ENCODE results near the gene CTNND2. TPM values are rescaled to one million over a fixed set of nuclear protein-coding genes. Genes with fewer than 3 reads are reported as not detected.
"Not testable (repeated sequence)": the region's sequence is repeated elsewhere in the genome, so short reads cannot be mapped to it uniquely, and the experiment has no call there.

The CTNND2 gene
- polyA plus RNA-seq, 4 donors, result 0.68 to 2.9 (median 2.2) TPM

DNA sequence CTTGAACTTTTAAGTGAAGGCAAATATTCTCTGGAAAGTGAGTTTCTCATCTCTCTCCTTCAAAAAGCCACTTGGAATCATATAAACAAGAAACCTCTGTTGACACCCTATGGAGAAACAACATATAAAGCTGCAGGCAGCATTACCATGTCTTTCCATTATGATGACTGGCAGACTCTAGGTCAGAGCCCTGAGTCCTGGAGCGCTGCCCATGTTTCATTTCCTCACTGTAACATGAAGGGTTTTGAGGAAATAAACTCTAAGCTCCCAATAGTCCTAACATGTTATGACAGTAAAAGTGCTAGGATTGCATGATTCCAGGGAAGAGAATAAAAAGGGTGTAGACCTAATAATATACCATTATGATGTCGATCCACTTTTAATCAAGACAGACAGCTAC lies 220.6 kb downstream of the CTNND2 start:
- no peak for DNase-seq (ENCODE audit: low read depth in 4 of 4, low spot score in 3 of 4)

DNA sequence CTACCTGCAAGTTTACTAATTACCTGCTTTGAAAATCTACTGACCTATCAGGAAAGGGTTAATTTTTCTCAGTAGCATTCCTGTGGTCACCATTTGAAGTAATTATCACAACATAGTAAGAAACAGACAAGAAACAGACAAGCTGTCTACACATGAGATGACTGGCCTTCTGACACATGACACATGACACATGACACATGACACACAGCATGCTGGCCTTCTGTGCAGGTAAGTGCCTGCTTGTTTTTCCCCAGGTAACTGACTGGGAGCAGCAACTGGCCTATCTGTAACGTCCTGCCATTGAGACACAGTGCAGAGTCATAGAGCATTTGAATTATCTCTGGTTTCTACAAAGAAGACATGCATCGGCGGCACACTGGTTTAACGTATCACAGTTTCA lies 222.4 kb downstream of the CTNND2 start:
- DNase-seq (ENCODE audit: low read depth in 4 of 4, low spot score in 3 of 4), result no peak

DNA sequence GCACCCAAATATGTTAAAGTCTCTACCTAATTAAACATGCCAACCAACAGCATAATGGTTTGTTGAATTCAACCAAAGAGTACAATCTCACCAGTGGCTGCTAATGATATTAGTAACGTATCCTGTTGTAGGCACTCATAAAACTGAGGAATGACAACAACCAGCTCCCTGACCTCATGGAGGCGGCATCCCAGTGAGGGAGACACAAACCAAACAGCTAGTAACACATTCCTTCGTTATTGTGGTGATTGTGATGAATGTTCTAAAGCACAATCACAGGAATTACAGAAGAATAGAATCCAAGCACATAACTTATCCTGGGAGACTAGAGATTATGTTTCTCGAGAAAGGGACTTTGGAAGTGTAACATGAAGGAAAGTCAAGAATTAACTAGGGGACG lies 224.6 kb downstream of the CTNND2 start:
- no peak for DNase-seq (ENCODE audit: low read depth in 4 of 4, low spot score in 3 of 4)

DNA sequence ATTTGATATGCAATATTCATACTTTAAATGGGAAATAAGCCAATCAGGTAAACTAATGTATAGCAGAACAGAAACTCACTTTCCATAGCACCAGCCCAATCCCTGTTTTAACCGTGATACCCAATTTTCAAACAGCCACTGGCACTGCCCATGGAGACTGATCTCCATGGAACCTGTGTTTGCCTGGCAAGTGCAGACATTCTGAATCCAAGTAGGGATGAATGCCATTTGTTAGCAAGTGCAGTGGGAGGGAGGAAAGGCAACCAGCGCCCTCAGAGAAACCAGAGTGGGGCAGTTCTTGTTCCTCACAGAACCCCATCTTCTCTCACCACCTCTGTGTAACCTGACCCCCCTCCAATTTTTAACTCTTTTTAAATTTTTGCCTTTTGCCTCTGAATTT lies 229.1 kb downstream of the CTNND2 start:
- DNase-seq (ENCODE audit: low read depth in 4 of 4, low spot score in 3 of 4), result no peak

DNA sequence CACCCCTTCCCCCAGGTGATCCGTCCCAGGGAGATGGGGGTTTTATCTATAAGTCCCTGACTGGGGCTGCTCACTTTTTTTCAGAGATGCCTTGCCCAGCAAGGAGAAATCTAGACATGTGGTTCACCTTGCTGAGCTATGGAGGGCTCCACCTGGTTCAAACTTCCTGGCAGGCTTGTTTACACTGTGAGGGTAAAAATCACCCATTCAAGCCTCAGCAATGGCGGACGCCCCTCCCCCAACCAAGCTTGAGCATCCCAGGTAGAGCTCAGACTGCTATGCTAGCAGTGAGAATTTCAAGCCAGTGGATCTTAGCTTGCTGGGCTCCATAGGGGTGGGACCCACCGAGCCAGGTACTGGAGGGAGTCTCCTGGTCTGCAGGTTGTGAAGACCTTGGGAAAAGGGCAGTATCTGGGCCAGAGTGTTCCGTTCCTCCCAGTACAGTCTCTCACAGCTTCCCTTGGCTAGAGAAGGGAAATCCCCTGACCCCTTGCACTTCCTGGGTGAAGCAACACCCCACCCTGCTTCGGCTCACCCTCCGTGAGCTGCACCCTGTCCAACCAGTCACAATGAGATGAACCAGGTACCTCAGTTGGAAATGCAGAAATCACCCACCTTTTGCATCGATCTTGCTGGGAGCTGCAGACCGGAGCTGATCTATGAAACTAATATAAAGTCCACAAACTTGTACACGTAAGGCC lies 231.7 kb downstream of the CTNND2 start:
- DNase-seq (ENCODE audit: low read depth in 4 of 4, low spot score in 3 of 4), result no peak

DNA sequence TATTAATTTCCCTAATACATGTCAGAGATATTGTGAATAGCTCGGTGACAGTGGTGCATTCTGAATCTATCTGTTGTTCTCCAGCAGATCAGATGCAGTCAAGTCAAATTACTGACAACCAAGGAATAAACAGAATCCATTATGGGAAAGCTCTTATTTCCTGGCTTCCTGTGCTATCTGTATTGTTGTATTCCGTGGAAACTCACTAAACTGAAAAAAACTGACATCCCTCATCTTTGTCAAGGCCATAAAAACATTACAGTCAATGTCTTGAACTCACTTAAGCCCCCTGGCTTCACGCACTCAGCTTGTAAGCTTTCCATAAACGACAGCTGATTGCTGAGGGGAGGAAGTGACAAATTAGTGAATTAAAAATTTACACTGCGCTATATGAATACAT lies 245.9 kb downstream of the CTNND2 start:
- no peak for DNase-seq (ENCODE audit: low read depth in 4 of 4, low spot score in 3 of 4)

DNA sequence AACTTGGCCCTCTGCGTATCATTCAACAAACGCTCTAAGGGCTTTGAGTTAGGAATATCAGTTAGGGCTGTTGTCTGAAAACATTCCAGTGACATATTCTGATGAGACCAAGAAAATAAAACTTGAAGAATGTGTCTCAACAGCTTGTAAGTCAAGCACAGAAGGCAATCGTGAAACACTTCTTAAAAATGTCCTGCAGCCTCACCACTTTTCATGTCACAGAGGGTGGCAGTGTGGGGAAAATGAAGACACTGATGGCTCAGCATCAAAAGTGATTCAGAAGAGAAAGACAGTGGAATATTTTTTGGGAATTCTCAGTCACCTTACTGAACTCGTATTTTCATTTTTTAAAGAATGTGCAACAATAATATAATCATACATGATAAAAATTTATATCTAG lies 247.3 kb downstream of the CTNND2 start:
- no peak for DNase-seq (ENCODE audit: low read depth in 4 of 4, low spot score in 3 of 4)

DNA sequence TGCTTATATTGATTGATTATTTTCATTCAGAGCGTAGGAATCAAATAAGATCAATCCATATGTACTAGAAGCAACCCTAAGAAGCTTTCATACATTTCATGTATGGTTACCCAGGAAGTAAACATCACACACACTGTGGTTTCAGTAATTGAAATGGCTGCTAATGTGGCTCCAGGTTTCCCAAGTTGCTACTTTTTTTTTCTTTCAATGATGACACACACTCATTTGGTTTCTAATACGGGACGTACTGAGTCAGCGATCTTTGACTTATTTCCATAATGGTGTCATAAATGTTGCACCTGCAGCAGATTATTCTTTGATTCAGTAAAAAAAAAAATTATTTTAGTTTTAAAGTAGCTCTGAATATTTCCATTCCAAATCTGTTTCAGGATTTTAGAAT lies 248.6 kb downstream of the CTNND2 start:
- DNase-seq (ENCODE audit: low read depth in 4 of 4, low spot score in 3 of 4), result no peak

DNA sequence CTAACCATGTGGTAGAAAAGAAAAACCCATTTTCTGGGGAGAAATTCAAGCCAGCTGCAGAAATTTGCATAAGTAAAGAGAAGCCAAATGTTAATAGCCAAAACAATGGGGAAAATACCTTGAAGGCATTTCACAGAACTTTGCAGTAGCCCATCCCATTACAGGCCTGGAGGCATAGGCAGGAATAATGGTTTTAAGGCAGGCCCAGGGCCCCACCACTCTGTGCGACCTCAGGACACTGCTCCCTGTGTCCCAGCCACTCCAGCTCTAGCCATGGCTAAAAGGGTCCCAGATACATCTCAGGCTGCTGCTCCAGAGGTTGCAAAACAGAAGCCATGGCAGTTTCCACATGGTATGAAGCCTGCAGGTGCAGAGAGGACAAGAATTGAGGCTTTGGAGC lies 253.3 kb downstream of the CTNND2 start:
- no peak for DNase-seq (ENCODE audit: low read depth in 4 of 4, low spot score in 3 of 4)

DNA sequence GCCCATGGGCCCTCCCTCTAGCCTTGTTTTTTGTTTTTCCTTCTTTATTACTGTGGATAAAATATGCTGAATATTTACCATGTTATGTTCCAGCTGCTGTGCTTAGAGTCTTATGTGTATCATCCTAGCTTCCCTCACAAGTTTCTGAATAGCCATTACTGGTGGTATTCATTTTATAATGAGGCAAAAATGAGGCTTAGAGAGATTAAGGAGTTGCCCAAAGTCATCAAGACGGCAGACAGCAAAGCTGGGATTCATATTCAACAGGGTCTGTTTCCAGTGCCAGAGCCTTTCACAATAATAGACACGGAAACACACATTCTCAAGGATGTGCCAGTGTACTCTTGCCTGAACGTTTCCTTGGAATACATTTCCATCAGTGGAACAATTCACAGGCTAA lies 258.1 kb downstream of the CTNND2 start:
- no peak for DNase-seq (ENCODE audit: low read depth in 4 of 4, low spot score in 3 of 4)

DNA sequence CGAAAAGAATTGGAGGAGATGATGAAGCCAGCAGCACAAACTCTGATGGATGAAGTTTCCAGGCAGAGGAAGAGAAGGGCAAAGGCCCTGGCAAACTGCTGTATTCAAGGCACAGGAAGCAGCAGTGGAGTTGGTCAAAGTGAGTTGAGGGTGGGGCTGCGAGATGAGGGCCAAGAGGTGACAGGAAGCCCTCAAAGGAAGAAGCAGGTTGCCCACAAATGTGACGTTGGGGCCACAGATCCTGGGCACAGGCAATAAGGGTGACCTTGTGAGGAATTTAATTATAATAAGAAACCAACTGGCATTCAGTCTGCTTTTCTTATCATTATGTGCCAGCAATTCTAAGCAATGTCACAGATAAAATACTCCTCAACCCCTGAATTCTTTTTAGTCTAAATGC lies 261.8 kb downstream of the CTNND2 start:
- DNase-seq (ENCODE audit: low read depth in 4 of 4, low spot score in 3 of 4), result no peak

DNA sequence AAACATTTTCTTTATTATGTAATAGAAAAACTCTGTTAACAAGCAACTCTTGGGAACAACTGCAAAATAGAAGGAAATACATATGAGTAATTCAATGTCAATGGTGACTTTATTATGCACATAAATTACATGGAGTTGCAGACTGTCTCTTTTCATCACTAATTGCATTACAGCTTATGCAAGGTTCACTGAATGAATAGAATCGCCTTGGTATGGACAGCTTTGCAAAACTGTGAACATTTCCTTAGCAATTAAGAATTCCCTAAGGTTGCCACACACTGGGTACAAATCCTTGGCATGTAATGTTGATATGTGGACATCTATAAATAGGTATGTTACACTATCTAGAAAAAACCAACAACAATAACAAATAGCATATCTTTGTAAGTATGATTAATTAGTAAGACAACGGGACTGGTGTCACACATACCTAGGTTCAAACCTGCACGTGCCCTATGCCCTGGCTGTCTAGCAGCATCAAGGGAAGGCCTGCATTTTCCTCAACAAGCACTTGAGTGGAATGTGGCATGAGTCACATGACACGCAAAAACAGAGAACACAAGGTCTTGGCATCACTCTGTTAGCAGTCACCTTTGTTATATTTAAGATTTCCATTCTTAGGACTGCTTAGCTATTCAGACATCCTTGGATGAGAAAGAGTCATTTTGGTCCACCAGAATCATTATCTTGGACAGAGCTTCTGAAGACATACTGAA lies 263.9 kb downstream of the CTNND2 start:
- no peak for DNase-seq (ENCODE audit: low read depth in 4 of 4, low spot score in 3 of 4)

DNA sequence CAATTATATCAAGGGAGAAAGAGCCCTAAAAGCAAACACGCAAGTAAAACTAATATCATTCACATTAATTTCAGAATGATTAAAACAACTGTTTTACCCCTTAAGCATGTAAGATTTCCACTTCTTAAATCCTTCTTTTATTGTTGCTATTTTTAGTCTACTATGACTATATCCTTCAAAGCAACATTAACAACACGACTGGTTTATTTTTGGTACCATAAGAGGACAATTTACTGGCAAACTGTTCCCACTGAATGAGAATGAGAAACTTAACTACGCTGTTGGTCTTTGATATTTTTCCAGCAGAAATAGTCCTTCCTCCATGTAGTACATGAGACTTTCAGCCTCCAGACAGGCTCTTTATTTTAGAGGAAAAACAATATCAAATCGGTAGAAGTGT lies 281.5 kb downstream of the CTNND2 start:
- no peak for DNase-seq (ENCODE audit: low read depth in 4 of 4, low spot score in 3 of 4)

DNA sequence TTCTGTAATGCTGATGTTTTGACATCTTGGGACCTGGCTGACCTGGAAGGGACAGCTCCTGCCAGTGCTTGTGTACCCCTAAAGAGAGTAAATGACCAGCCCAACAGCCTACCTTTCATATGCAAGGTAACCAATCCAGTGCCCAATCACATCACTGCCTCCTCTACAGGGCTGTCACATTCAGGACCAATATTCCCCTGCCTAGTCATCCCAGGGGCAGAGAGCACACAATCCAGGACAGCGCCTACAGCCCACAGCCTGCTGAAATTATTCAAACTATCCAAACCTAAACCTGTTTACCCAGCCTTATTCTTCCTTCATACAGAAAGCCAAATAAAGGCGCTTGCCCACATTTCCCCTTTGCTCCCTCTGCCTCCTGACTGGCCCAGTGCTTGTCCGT lies 284.1 kb downstream of the CTNND2 start:
- DNase-seq (ENCODE audit: low read depth in 4 of 4, low spot score in 3 of 4), result no peak

DNA sequence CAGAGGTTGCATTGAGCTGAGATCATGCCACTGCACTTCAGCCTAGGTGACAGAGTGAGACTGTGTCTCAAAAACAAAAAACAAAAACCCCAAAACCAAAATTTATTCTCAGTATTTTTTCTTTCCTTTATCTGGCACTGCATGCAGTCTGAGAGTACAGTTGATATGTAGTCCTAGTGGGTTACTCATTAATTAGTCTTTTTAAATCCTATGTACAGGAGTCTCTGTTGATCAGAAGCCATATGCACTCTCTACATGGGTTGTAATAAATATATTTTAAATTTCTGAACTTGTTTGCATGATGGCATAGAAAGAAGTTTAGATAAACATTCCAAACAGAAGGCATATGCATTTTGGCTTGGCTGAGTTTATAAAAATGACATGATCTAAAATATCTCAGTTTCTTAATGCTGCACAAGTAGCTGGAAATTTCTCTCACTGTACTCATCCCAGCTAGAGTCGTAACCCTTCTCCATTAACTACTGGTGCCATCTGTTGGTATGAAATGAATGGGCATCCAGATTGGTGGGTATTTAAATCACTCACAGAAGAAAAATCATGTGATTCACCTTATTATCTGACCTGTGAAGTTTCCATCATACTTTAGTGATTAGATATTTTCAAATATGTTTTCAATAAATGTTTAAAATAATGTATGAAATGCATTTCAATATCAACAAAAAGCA lies 284.8 kb downstream of the CTNND2 start:
- no peak for DNase-seq (ENCODE audit: low read depth in 4 of 4, low spot score in 3 of 4)

DNA sequence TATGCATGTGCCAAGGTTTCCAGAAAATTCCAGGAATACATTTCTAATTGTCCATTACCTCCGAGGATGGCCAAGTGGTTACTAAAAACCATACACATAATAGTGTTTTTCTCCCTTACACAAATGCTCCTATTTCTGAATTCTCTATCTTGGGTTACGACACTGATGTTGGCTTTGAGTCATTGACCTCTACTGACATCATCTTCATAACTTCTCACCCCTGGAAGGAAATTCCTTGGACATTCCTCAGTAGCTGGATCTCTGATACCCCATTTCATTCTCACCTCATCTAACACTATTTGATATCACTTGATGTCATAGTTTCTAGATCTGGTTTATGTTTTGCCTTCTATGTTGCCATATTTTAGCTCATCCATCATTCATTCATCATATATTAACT lies 287.2 kb downstream of the CTNND2 start:
- no peak for DNase-seq (ENCODE audit: low read depth in 4 of 4, low spot score in 3 of 4)

DNA sequence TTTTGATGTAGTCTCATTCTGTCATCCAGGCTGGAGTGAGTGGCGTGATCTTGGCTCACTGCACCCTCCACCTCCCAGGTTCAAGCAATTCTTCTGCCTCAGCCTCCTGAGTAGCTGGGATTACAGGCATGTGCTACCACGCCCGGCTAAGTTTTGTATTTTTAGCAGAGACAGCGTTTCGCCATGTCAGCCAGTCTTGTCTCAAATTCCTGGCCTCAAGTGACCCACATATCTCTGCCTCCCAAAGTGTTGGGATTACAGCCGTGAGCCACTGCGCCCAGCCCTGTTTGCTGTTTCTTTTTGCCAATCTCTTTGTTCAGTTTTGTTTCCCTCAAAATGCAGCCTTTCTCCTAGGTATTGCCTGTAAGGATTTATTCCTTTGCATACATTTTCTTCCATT lies 287.6 kb downstream of the CTNND2 start:
- DNase-seq (ENCODE audit: low read depth in 4 of 4, low spot score in 3 of 4), result not testable (repeated sequence)

DNA sequence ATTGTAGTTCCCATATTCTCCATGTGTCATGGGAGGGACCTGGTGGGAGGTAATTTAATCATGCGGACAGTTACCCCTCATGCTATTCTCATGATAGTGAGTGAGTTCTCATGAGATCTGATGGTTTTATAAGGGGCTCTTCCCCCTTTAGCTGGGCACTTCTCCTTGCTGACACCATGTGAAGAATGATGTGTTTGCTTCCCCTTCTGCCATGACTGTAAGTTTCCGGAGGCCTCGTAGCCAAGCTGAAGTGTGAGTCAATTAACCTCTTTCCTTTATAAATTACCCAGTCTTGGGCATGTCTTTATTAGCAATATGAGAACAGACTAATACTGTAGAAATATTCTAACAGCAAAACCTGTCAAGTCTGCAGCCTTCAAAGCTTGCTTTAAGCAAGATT lies 293.2 kb downstream of the CTNND2 start:
- no peak for DNase-seq (ENCODE audit: low read depth in 4 of 4, low spot score in 3 of 4)

DNA sequence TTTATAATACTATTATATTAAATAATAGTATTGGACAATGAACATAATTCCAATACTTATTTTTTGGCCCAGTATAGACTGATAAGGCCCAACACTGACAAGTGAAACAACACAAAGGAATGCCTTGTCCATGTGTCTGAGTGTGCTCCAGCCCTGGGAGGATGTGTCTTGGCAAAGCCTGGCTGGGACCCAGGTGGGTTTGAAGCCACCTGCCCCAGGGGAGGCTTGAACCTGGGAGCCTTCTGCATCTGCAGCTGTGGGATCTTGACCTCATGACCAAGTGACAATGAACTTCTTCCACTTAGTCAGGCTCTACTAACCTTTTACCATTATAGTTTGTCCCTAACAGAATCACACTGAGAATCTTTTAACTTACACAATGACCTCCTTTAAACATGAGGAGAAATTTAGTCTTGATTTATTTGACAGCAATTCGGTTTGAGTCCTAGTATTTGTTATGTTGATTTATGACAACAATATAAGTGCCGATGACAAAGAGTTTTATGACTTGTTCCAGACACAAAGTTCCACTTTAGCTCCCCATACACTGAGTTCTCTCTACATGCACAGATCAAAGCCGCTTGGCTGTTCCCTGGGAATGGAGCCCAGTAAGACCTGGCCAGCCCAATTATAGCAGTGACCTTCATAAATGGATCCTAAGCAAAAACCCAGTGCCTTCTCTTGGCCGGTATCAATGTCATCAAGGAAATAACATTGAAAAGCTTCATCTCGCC lies 294.5 kb downstream of the CTNND2 start:
- no peak for DNase-seq (ENCODE audit: low read depth in 4 of 4, low spot score in 3 of 4)

DNA sequence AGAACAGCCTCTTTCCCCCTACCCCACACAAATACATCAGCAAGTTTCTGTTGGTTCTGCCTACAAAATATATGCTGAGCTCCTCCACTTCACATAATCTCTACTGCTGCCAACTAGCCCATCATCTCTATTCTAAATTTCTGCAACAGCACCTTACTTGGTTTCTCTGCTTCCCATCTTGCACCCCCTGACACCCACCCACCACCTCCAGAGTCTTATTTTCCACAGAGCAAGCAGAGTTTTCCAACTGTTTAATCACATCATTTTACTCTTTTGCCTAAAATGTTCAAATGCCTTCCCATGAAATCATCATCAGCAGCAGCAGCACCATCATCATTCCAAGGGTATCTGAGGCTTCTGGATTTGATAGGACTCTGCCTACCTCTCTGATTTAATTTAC lies 295.7 kb downstream of the CTNND2 start:
- DNase-seq (ENCODE audit: low read depth in 4 of 4, low spot score in 3 of 4), result no peak

DNA sequence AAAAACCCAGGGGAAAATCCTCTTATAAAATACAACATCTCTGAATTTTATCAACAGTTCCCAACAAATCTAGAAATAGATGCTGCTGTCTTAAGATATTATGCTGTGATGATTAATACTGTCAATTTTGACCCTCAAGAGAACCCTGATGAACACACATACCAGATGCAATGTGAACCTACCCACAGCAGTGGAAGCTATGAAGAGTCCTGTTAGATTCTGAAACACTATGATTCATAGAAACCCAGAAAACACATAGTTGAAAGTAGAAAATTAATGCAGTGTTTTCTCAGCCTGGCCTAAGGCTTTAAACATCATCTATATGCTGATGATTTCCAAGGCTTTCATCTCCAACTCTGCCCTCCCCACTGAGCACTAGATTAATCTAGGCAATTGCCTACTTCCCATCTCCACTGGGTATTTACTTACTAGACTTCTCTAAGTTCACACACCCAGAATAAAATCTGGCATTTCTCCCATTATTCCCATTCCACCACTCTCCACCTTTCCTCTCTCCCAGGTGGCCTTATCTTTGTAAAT lies 296.2 kb downstream of the CTNND2 start:
- DNase-seq (ENCODE audit: low read depth in 4 of 4, low spot score in 3 of 4), result no peak
